Colonic mucosa (tissue), 4 donors: ENCODE data around the gene SYT2. TPM values are rescaled to one million over a fixed set of nuclear protein-coding genes. Genes with fewer than 3 reads are reported as not detected.
"Not testable (repeated sequence)": the region's sequence is repeated elsewhere in the genome, so short reads cannot be mapped to it uniquely, and the experiment has no call there.

Experiments used
- DNase-seq: peaks from one replicate; pipeline ENCODE4 v3.0.0-alpha.2; 2020
- H3K27ac ChIP-seq: fragments of 200-600 bp; one replicate; pipeline ENCODE4 v1.8.0; 2021
- H3K27me3 ChIP-seq: fragments of 200-600 bp; one replicate; pipeline ENCODE4 v1.8.0; 2021
- H3K36me3 ChIP-seq: fragments of 200-600 bp; one replicate; pipeline ENCODE4 v1.8.0; 2021
- H3K4me1 ChIP-seq: fragments of 200-600 bp; one replicate; pipeline ENCODE4 v1.8.0; 2021; ENCODE audit warnings: mild to moderate bottlenecking
- H3K4me3 ChIP-seq: fragments of 200-600 bp; one replicate; pipeline ENCODE4 v1.8.0; 2021
- H3K9ac ChIP-seq, 2 donors: one replicate each; pipeline ENCODE4 v1.7.0; 2013; ENCODE audit warnings: control low read depth in 2 of 2, low read depth in 2 of 2, low read length in 2 of 2
- H3K9me3 ChIP-seq: fragments of 200-600 bp; one replicate; pipeline ENCODE4 v1.8.0; 2021
- CTCF ChIP-seq: fragments of 200-600 bp; IDR thresholded peaks from one replicate; pipeline ENCODE4 v1.8.0; 2022; ENCODE audit warnings: antibody characterized with exemption, mild to moderate bottlenecking
- intact Hi-C: fragments of 100-400 bp; cut with DNase I; formaldehyde crosslinking; loops from one replicate; pipeline ENCODE4 v1.14.1; 2022
- total RNA-seq, 2 donors: library from RNA; stranded (reverse); fragmentation: NEBNext Ultra II Directional in 1 of 2; extraction: Animal tissue kit (Norgen Biotek cat#: 25700) in 1 of 2; gene quantifications; one replicate each; pipeline ENCODE4 v1.2.1, GENCODE V29; 2021
- donor health status: healthy.
- donor health status: DM: no; HTN: no; CAD: no.
- donor health status: DM: no; HTN: no; CAD: no.

The SYT2 gene
- total RNA-seq, 2 donors from 2014 or later, result 0.15 to 0.19 TPM

- Histone ChIP-seq H3K4me1 (no peaks in the 10 kb centered on the region), H3K9ac (no peak overlapping the region), H3K27me3 (no peaks in the 10 kb centered on the region), H3K27ac (peak overlapping the region; percentile 24), H3K4me3 (no peak overlapping the region), H3K9me3 (no peaks in the 10 kb centered on the region), H3K36me3 (no peaks in the 10 kb centered on the region)
- TF ChIP-seq CTCF, result no peak
- intact Hi-C loops, result no loop called here
- DNase-seq, result no peak
Observed at GRCh38 chr1:202553560-202554038, 156.7 kb downstream of the SYT2 start.

GRCh38 chr1:202553078-202553477 lies 157.2 kb downstream of the SYT2 start:
- H3K27ac ChIP-seq, result peak overlapping the region; percentile 24
- H3K9ac ChIP-seq, DNase-seq, H3K36me3 ChIP-seq, intact Hi-C loops, H3K4me3 ChIP-seq, H3K9me3 ChIP-seq, H3K27me3 ChIP-seq, H3K4me1 ChIP-seq: not testable (repeated sequence)

- H3K9me3 ChIP-seq, intact Hi-C loops, DNase-seq, H3K4me1 ChIP-seq, H3K36me3 ChIP-seq, H3K9ac ChIP-seq, H3K4me3 ChIP-seq, H3K27me3 ChIP-seq: not testable (repeated sequence)
- peak overlapping the region; percentile 24 for H3K27ac ChIP-seq
Observed at GRCh38 chr1:202552615-202553014, 157.6 kb downstream of the SYT2 start.

GRCh38 chr1:202551683-202552082 lies 158.6 kb downstream of the SYT2 start:
- no peak for TF ChIP-seq CTCF
- H3K4me1 ChIP-seq, result no peaks in the 10 kb centered on the region
- H3K9me3 ChIP-seq, result no peaks in the 10 kb centered on the region
- no peaks in the 10 kb centered on the region for H3K27me3 ChIP-seq
- H3K9ac ChIP-seq, result no peak overlapping the region
- H3K27ac ChIP-seq, result peak overlapping the region; percentile 9
- intact Hi-C loops, result no loop called here
- H3K4me3 ChIP-seq, result no peak overlapping the region
- DNase-seq, result no peak
- no peaks in the 10 kb centered on the region for H3K36me3 ChIP-seq

GRCh38 chr1:202550088-202550487 lies 160.2 kb downstream of the SYT2 start:
- H3K36me3 ChIP-seq, intact Hi-C loops, H3K27ac ChIP-seq, DNase-seq, H3K4me1 ChIP-seq, H3K9me3 ChIP-seq, H3K27me3 ChIP-seq, H3K4me3 ChIP-seq, H3K9ac ChIP-seq: not testable (repeated sequence)

GRCh38 chr1:202547215-202547614 lies 163.0 kb downstream of the SYT2 start:
- no peaks in the 10 kb centered on the region for H3K4me1 ChIP-seq

GRCh38 chr1:202546796-202547195 lies 163.5 kb downstream of the SYT2 start:
- H3K4me3 ChIP-seq, H3K9me3 ChIP-seq, H3K4me1 ChIP-seq, H3K27me3 ChIP-seq, H3K9ac ChIP-seq, DNase-seq, H3K36me3 ChIP-seq, intact Hi-C loops: not testable (repeated sequence)
- H3K27ac ChIP-seq, result peak overlapping the region; percentile 36

More at GRCh38 chr1:202547215-202547614, 163.0 kb downstream of the SYT2 start:
- Histone ChIP-seq H3K36me3 (no peaks in the 10 kb centered on the region), H3K27me3 (no peaks in the 10 kb centered on the region), H3K9ac (no peak overlapping the region), H3K27ac (peak overlapping the region; percentile 36), H3K9me3 (no peaks in the 10 kb centered on the region), H3K4me3 (no peak overlapping the region)
- no peak for TF ChIP-seq CTCF
- DNase-seq, result no peak
- intact Hi-C loops, result no loop called here

GRCh38 chr1:202546377-202546776 lies 163.9 kb downstream of the SYT2 start:
- not testable (repeated sequence) for DNase-seq, H3K9ac ChIP-seq

GRCh38 chr1:202545647-202546303 lies 164.5 kb downstream of the SYT2 start:
- DNase-seq, H3K9ac ChIP-seq, H3K27me3 ChIP-seq, H3K9me3 ChIP-seq, H3K4me3 ChIP-seq, intact Hi-C loops, H3K36me3 ChIP-seq, H3K4me1 ChIP-seq: not testable (repeated sequence)
- peak overlapping the region; percentile 36 for H3K27ac ChIP-seq

More at GRCh38 chr1:202546377-202546776, 163.9 kb downstream of the SYT2 start:
- H3K4me3 ChIP-seq, H3K9me3 ChIP-seq, H3K4me1 ChIP-seq, intact Hi-C loops, H3K27me3 ChIP-seq, H3K36me3 ChIP-seq: not testable (repeated sequence)
- H3K27ac ChIP-seq, result peak overlapping the region; percentile 36

- H3K9ac ChIP-seq, H3K36me3 ChIP-seq, H3K27ac ChIP-seq, H3K4me3 ChIP-seq, H3K9me3 ChIP-seq, H3K27me3 ChIP-seq, H3K4me1 ChIP-seq, intact Hi-C loops, DNase-seq: not testable (repeated sequence)
Observed at GRCh38 chr1:202544766-202545449, 165.3 kb downstream of the SYT2 start.
